Measurements from ENCODE around the gene ACOT13.

The ACOT13 gene

DNA sequence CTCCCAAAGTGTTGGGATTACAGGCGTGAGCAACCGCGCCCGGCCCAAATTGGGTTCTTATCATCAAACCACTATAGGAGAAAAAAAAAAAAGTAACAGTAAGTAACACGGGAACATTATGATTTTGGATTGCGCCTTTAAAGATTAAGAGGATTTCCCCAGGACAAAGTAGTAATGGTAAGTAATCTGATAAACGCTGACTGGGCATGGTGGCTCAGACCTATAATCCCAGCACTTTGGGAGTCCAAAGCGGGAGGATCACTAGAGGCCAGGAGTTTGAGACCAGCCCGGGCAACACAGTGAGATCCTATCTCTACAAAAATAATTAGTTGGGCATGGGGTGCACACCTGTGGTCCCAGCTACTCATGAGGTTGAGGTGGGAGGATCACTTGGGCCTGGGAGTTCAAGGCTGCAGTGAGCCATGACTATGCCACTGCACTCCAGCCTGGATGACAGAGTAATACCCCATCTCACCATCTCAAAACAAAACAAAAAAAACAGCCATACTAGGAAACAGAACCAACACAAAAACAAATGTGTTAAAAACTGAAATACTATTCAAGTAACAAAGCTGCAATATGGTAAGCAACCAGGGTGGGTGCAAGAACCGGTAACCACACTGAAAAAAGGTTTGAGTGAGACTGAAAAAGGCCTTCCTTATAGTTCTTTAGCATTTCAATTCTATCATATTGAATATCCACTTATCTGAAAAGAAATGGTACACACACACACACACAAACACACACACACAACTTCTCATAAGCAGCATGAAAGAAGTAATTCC, 43.8 kb downstream of the ACOT13 start:
- TF ChIP-seq SIN3A (IDR thresholded peaks at IDR 0.05; ENCODE audit: borderline replicate concordance, insufficient read depth, low read length) (no peak), FOXP2 (optimal IDR thresholded peaks at IDR 0.05; ENCODE audit: borderline replicate concordance, extremely low read depth, extremely low read length, insufficient read depth) (no peak), TAF1 (IDR thresholded peaks at IDR 0.05; ENCODE audit: borderline replicate concordance, insufficient read depth, low read length) (no peak), REST (IDR thresholded peaks at IDR 0.05; ENCODE audit: insufficient read depth in 1 of 2, low read depth in 2 of 2, low read length in 2 of 2) (no peak), POLR2AphosphoS5 (IDR thresholded peaks at IDR 0.05; ENCODE audit: low read depth, low read length) (no peak)

- TF ChIP-seq REST (IDR thresholded peaks at IDR 0.05; ENCODE audit: insufficient read depth in 1 of 2, low read depth in 2 of 2, low read length in 2 of 2) (no peak), FOXP2 (optimal IDR thresholded peaks at IDR 0.05; ENCODE audit: borderline replicate concordance, extremely low read depth, extremely low read length, insufficient read depth) (no peak)
These were observed 51.7 kb downstream of the ACOT13 start for GRCh38 chr6:24718449-24719124.

DNA sequence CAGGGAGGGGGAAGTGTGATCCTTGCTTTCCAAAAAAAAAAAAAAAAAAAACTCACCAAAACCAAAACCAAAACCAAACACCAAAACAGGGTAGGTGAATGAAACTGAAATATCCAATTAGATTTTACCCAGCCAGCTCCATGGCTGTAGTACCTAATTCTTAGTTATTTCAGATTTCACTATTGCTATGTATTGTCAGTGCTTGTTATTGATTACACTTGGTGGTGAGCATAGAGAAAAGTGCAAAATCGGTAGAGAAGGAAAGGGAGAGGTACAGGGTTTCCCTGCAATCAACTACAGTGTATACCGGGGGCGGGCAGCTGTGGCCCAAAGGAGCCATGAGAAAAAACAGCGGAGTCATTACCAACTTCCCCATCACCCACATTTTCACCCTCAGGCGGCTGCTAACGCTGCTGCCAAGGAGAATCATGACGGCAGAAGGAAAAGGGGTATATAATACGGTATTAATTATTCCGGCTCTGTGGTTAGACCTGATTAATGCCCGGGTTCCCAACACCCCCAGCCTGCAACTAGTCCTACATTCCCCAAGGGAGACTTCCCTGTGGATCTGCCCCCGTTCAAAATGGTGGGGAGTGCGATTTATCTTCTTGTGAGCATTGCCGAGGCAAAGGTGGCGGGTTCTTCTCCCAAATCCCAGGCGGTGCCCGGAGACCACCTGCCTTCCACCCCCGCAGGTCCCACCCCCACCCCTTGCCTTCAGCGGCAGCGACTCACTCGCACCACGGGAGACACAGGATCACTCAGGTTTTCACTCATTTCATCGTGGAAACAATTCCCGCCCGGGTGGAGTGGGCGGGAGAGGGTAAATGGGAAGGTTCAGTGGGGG, 52.5 kb downstream of the ACOT13 start, which contains the start of gene C6orf62:
TSS of gene C6orf62 (minus strand) at position 30 of the 847 bp plus-strand sequence. CDS start 486 bp downstream, outside the sequence.
- TF ChIP-seq FOXP2 (optimal IDR thresholded peaks at IDR 0.05; ENCODE audit: borderline replicate concordance, extremely low read depth, extremely low read length, insufficient read depth) (no peak), TAF1 (IDR thresholded peaks at IDR 0.05; ENCODE audit: borderline replicate concordance, insufficient read depth, low read length) (peak; percentile 69; the same call in 1 of the 2 replicates), POLR2AphosphoS5 (IDR thresholded peaks at IDR 0.05; ENCODE audit: low read depth, low read length) (peak; percentile 50)

DNA sequence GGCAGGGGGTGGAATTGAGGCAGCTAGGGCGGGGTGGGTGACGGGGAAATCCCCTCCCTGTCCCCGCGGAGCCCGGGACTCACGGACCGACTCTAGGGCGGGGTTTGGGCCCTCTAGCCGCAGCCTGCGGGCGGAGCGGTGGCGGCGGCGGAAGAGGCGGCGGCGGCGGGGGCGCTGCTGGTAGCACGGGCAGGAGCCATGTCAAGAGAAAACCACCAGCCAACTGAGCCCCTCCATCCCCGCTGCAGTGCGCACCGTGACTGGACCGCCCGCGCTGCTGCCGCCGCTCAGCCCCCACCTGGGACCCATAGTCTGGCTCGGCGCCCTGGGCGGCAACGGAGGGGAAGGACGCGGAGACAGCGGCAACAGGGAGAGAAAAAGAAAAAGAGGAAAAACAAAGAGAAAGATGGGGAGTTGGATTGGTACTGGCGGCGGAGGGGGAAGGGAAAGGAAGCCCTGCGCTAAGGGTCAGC, 53.3 kb downstream of the ACOT13 start:
- TF ChIP-seq FOXP2 (optimal IDR thresholded peaks at IDR 0.05; ENCODE audit: borderline replicate concordance, extremely low read depth, extremely low read length, insufficient read depth), result no peak
- TF ChIP-seq POLR2AphosphoS5 (IDR thresholded peaks at IDR 0.05; ENCODE audit: low read depth, low read length), result no peak
- TF ChIP-seq TAF1 (IDR thresholded peaks at IDR 0.05; ENCODE audit: borderline replicate concordance, insufficient read depth, low read length), result no peak
- no peak for TF ChIP-seq REST (IDR thresholded peaks at IDR 0.05; ENCODE audit: insufficient read depth in 1 of 2, low read depth in 2 of 2, low read length in 2 of 2)
- TF ChIP-seq SIN3A (IDR thresholded peaks at IDR 0.05; ENCODE audit: borderline replicate concordance, insufficient read depth, low read length), result no peak
